OCI-LY1 (cell line): ENCODE data around the gene ZDHHC9.

Experiments used
- H2AFZ ChIP-seq: fragments of 200-600 bp; sonication (generic), shearing (Covaris generic); 2 replicates; pipeline ENCODE4 v1.6.0; 2014; ENCODE audit warnings: antibody characterized with exemption, mild to moderate bottlenecking, low read length
- H3F3A ChIP-seq: fragments of 200-600 bp; sonication (generic), shearing (Covaris generic); 2 replicates; pipeline ENCODE4 v1.6.0; 2014; ENCODE audit warnings: mild to moderate bottlenecking, antibody characterized with exemption, low read length, moderate library complexity; ENCODE audit not compliant: insufficient read depth
- H3K27ac ChIP-seq: fragments of 200-600 bp; sonication (generic); 2 replicates; pipeline ENCODE4 v1.5.1; 2014; ENCODE audit warnings: low read length, mixed run types, mild to moderate bottlenecking, low read depth; ENCODE audit not compliant: poor library complexity, severe bottlenecking
- H3K27me3 ChIP-seq: fragments of 200-600 bp; sonication (generic); 2 replicates; pipeline ENCODE4 v1.6.0; 2014; ENCODE audit warnings: antibody characterized with exemption, mild to moderate bottlenecking, low read length, moderate library complexity; ENCODE audit not compliant: insufficient read depth
- H3K36me3 ChIP-seq: fragments of 200-600 bp; sonication (generic); 2 replicates; pipeline ENCODE4 v1.6.1; 2014; ENCODE audit warnings: mild to moderate bottlenecking, antibody characterized with exemption, low read length, moderate library complexity, mixed read lengths; ENCODE audit not compliant: insufficient read depth
- H3K4me1 ChIP-seq: fragments of 200-600 bp; sonication (generic); 2 replicates; pipeline ENCODE4 v1.5.1; 2014; ENCODE audit warnings: mild to moderate bottlenecking, low read length, moderate library complexity; ENCODE audit not compliant: insufficient read depth, severe bottlenecking
- H3K4me2 ChIP-seq: fragments of 200-600 bp; sonication (generic), shearing (Covaris generic); 2 replicates; pipeline ENCODE4 v1.6.1; 2014; ENCODE audit warnings: low read length
- H3K4me3 ChIP-seq: fragments of 200-600 bp; sonication (generic); 2 replicates; pipeline ENCODE4 v1.5.1; 2014; ENCODE audit warnings: low read length, low read depth, mild to moderate bottlenecking, mixed read lengths; ENCODE audit not compliant: poor library complexity, severe bottlenecking
- H3K79me2 ChIP-seq: fragments of 200-600 bp; shearing (Covaris generic); 2 replicates; pipeline ENCODE4 v1.6.1; 2016; ENCODE audit warnings: mixed run types, low read length, mixed read lengths; ENCODE audit not compliant: insufficient read depth
- H3K9ac ChIP-seq: fragments of 200-600 bp; sonication (generic), shearing (Covaris generic); 2 replicates; pipeline ENCODE4 v1.6.1; 2014; ENCODE audit warnings: mild to moderate bottlenecking, low read length, mixed read lengths
- H3K9me2 ChIP-seq: fragments of 200-600 bp; sonication (generic), shearing (Covaris generic); 2 replicates; pipeline ENCODE4 v1.6.1; 2014; ENCODE audit warnings: low read depth, mild to moderate bottlenecking, low read length, mixed read lengths
- H3K9me3 ChIP-seq: fragments of 200-600 bp; shearing (Covaris generic); 2 replicates; pipeline ENCODE4 v1.6.1; 2014; ENCODE audit warnings: low read length, mixed read lengths
- H4K20me1 ChIP-seq: fragments of 200-600 bp; sonication (generic), shearing (Covaris generic); 2 replicates; pipeline ENCODE4 v1.6.0; 2016; ENCODE audit warnings: mild to moderate bottlenecking, low read length; ENCODE audit not compliant: insufficient read depth
- CTCF ChIP-seq: fragments of 200-600 bp; sonication (generic), shearing (Covaris generic); IDR thresholded peaks from 2 replicates; pipeline ENCODE4 v1.5.1; 2017; ENCODE audit warnings: mild to moderate bottlenecking, antibody characterized with exemption, low read length, moderate library complexity, mixed read lengths
- EZH2 ChIP-seq: fragments of 200-600 bp; sonication (generic), shearing (Covaris generic); IDR thresholded peaks from 2 replicates; pipeline ENCODE4 v1.8.0; 2017; ENCODE audit warnings: borderline replicate concordance, mixed run types, mild to moderate bottlenecking, antibody characterized with exemption, low read length, moderate library complexity, mixed read lengths

The ZDHHC9 gene

GRCh38 chrX:129780441-129781105 lies 63.1 kb downstream of the ZDHHC9 start:
- H3K4me1 ChIP-seq = peaks cover 94% of the 10 kb centered on the region
- peak overlapping the region; percentile 96 for H3K4me2 ChIP-seq

GRCh38 chrX:129779747-129780146 lies 63.9 kb downstream of the ZDHHC9 start, which contains the start of gene SASH3:
TSS of gene SASH3 (plus strand) at chrX:129779949. CDS start at chrX:129780098, 149 bp downstream.
- H3K4me2 ChIP-seq = peak within 1 kb of the TSS; percentile 96
- H3K27ac ChIP-seq = peak within 1 kb of the TSS; percentile 99
- no peaks in the 10 kb centered on the region for H3K27me3 ChIP-seq
- TF ChIP-seq CTCF = no peak
- no peak for TF ChIP-seq EZH2
- no peaks in the 10 kb centered on the region for H3K9me2 ChIP-seq
- H3K9ac ChIP-seq = peak within 1 kb of the TSS; percentile 96
- H3K79me2 ChIP-seq = peaks cover 29% of the 10 kb centered on the region
- H2AFZ ChIP-seq = no peak within 1 kb of the TSS
- no peaks in the 10 kb centered on the region for H4K20me1 ChIP-seq
- H3F3A ChIP-seq = 0 out of 2 replicates have a peak, but pooled peaks cover 5% of the 10 kb centered on the region
- peaks cover 33% of the 10 kb centered on the region for H3K36me3 ChIP-seq
- H3K4me1 ChIP-seq = peaks cover 96% of the 10 kb centered on the region
- H3K4me3 ChIP-seq = peak within 1 kb of the TSS; percentile 85
- H3K9me3 ChIP-seq = no peaks in the 10 kb centered on the region

More at GRCh38 chrX:129780441-129781105, 63.1 kb downstream of the ZDHHC9 start:
- Histone ChIP-seq H3K79me2 (peaks cover 29% of the 10 kb centered on the region), H3K9ac (peak overlapping the region; percentile 96), H3K27me3 (no peaks in the 10 kb centered on the region), H3F3A (0 out of 2 replicates have a peak, but pooled peaks cover 5% of the 10 kb centered on the region), H4K20me1 (no peaks in the 10 kb centered on the region), H3K9me2 (no peaks in the 10 kb centered on the region), H3K9me3 (no peaks in the 10 kb centered on the region), H3K36me3 (peaks cover 33% of the 10 kb centered on the region), H3K4me3 (peak overlapping the region; percentile 85), H2AFZ (no peak overlapping the region), H3K27ac (peak overlapping the region; percentile 99)
- no peak for TF ChIP-seq CTCF
- no peak for TF ChIP-seq EZH2

GRCh38 chrX:129779086-129779672 lies 64.5 kb downstream of the ZDHHC9 start:
- peak overlapping the region; percentile 96 for H3K9ac ChIP-seq

More at GRCh38 chrX:129779086-129779672, 64.5 kb downstream of the ZDHHC9 start:
- no peaks in the 10 kb centered on the region for H3K9me3 ChIP-seq
- no peaks in the 10 kb centered on the region for H3K9me2 ChIP-seq
- H4K20me1 ChIP-seq = no peaks in the 10 kb centered on the region
- H3K79me2 ChIP-seq = peaks cover 29% of the 10 kb centered on the region
- H3F3A ChIP-seq = 0 out of 2 replicates have a peak, but pooled peaks cover 5% of the 10 kb centered on the region
- no peaks in the 10 kb centered on the region for H3K27me3 ChIP-seq
- peak overlapping the region; percentile 85 for H3K4me3 ChIP-seq
- peaks cover 27% of the 10 kb centered on the region for H3K36me3 ChIP-seq
- peak overlapping the region; percentile 99 for H3K27ac ChIP-seq
- H2AFZ ChIP-seq = no peak overlapping the region
- H3K4me1 ChIP-seq = peaks cover 96% of the 10 kb centered on the region
- H3K4me2 ChIP-seq = peak overlapping the region; percentile 96
- TF ChIP-seq EZH2 (no peak), CTCF (no peak)
